PC-3 (cell line): ENCODE results near the gene FAM81B. TPM values are rescaled to one million over a fixed set of nuclear protein-coding genes. Genes with fewer than 3 reads are reported as not detected.

Experiments used
- ATAC-seq: fragments of 200-7000 bp; cut with Tn5 transposase; 2 replicates; pipeline ENCODE4 v1.9.1; 2020; ENCODE audit warnings: mild to moderate bottlenecking, moderate library complexity
- BruUV-seq: library from RNA; stranded (reverse); fragments of 400-500 nt; replicated peaks from 2 replicates; lab custom pipeline; 2021; lab: Mats Ljungman, UMichigan
- CTCF ChIA-PET: fragments of 300-600 bp; sonication (Branson Sonifier 250); formaldehyde crosslinking; loops from one replicate; lab custom pipeline; 2022; ENCODE audit warnings: antibody characterized with exemption; lab: Charles Lee
- POLR2A ChIA-PET: fragments of 300-600 bp; sonication (Branson Sonifier 250); formaldehyde crosslinking; loops from one replicate; lab custom pipeline; 2022; ENCODE audit warnings: antibody characterized with exemption; ENCODE audit not compliant: unreplicated experiment; lab: Charles Lee
- DNase-seq: peaks from one replicate; pipeline ENCODE4 v3.0.0-alpha.2; 2015
- H2AFZ ChIP-seq: fragments of 300-600 bp; sonication (generic); 2 replicates; pipeline ENCODE4 v1.6.0; 2016; ENCODE audit warnings: antibody characterized with exemption, low read length
- H3F3A ChIP-seq: fragments of 300-600 bp; sonication (generic); one replicate; pipeline ENCODE4 v1.6.0; 2017; ENCODE audit warnings: antibody characterized with exemption, low read length, control low read depth, mild to moderate bottlenecking; ENCODE audit not compliant: unreplicated experiment
- H3K27ac ChIP-seq: fragments of 300-600 bp; sonication (generic); 2 replicates; pipeline ENCODE4 v1.5.1; 2016; ENCODE audit warnings: mild to moderate bottlenecking, low read length
- H3K27me3 ChIP-seq: fragments of 300-600 bp; sonication (generic); 2 replicates; pipeline ENCODE4 v1.6.1; 2016; ENCODE audit warnings: low read length, mixed read lengths
- H3K36me3 ChIP-seq: fragments of 300-600 bp; sonication (generic); 2 replicates; pipeline ENCODE4 v1.6.1; 2016; ENCODE audit warnings: low read depth, mixed run types, low read length, mixed read lengths
- H3K4me1 ChIP-seq: fragments of 300-600 bp; sonication (generic); 2 replicates; pipeline ENCODE4 v1.5.1; 2016; ENCODE audit warnings: low read length; ENCODE audit not compliant: insufficient read depth
- H3K4me2 ChIP-seq: fragments of 300-600 bp; sonication (generic); 2 replicates; pipeline ENCODE4 v1.6.0; 2016; ENCODE audit warnings: low read length
- H3K4me3 ChIP-seq: fragments of 300-600 bp; sonication (generic); 2 replicates; pipeline ENCODE4 v1.5.1; 2016; ENCODE audit warnings: mild to moderate bottlenecking, low read length, mixed read lengths
- H3K79me2 ChIP-seq: fragments of 300-600 bp; sonication (generic); 2 replicates; pipeline ENCODE4 v1.6.1; 2017; ENCODE audit warnings: low read length, mixed read lengths
- H3K9ac ChIP-seq: fragments of 300-600 bp; sonication (generic); 2 replicates; pipeline ENCODE4 v1.6.0; 2016; ENCODE audit warnings: mild to moderate bottlenecking, low read length
- H3K9me2 ChIP-seq: fragments of 300-600 bp; sonication (generic); replicated peaks from 2 replicates; pipeline ENCODE4 v1.6.1; 2016; ENCODE audit warnings: mixed run types, low read length, mixed read lengths
- H3K9me3 ChIP-seq: fragments of 300-600 bp; sonication (generic); 2 replicates; pipeline ENCODE4 v1.6.1; 2016; ENCODE audit warnings: low read length, mixed read lengths
- H4K20me1 ChIP-seq: fragments of 300-600 bp; sonication (generic); 2 replicates; pipeline ENCODE4 v1.6.1; 2016; ENCODE audit warnings: low read length, mixed read lengths
- CTCF ChIP-seq: fragments of 300-600 bp; sonication (generic); conservative IDR thresholded peaks from 2 replicates; pipeline ENCODE4 v1.5.1; 2017; ENCODE audit warnings: antibody characterized with exemption, low read depth, mild to moderate bottlenecking, low read length
- EZH2 ChIP-seq: fragments of 300-600 bp; sonication (generic); IDR thresholded peaks from one replicate; pipeline ENCODE4 v1.6.1; 2017; ENCODE audit warnings: antibody characterized with exemption, mild to moderate bottlenecking, low read length; ENCODE audit not compliant: unreplicated experiment
- EZH2phosphoT487 ChIP-seq: fragments of 300-600 bp; sonication (generic); IDR thresholded peaks from 2 replicates; pipeline ENCODE4 v1.6.1; 2018; ENCODE audit warnings: mild to moderate bottlenecking, antibody characterized with exemption, low read length, borderline replicate concordance
- intact Hi-C: fragments of 100-400 bp; cut with micrococcal nuclease; formaldehyde crosslinking; loops from 2 replicates; pipeline ENCODE4 v1.9.0; 2023
- total RNA-seq: library from RNA; depleted of rRNA; stranded (reverse); fragments of >200 nt; gene quantifications from 2 replicates; pipeline ENCODE4 v1.2.3, GENCODE V29; 2014

Gene FAM81B
- total RNA-seq, 1 experiment from 2014 or later = not detected

DNA sequence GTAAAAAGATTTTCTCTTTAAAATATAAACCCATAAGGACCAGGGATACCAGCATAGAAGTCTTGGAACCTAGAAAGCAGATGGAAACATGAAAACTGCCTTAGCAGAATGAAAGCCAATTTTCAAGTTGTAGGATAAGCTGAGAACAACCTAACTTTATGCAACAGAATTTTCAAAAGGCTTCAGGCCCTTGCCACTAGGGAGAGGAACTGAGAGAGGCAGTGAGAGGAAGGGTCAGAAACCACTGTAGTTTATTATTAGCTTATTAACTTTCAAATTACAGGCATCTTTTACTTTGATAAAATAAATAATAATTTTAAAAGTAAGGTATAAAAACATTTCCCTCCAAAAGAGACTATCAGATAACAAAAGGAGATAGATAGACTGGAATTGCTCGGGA lies 33.4 kb downstream of the FAM81B start:
- TF ChIP-seq EZH2phosphoT487 (no peak), EZH2 (no peak), CTCF (no peak)
- intact Hi-C loops = no loop called here
- ATAC-seq = no peak
- no peak overlapping the region for H3K4me2 ChIP-seq
- no TSS peak for BruUV-seq
- H4K20me1 ChIP-seq = no peaks in the 10 kb centered on the region
- H3K79me2 ChIP-seq = no peaks in the 10 kb centered on the region
- H2AFZ ChIP-seq = no peak overlapping the region
- no peaks in the 10 kb centered on the region for H3K9me3 ChIP-seq
- H3K9ac ChIP-seq = no peak overlapping the region
- H3F3A ChIP-seq = no peaks in the 10 kb centered on the region
- no peaks in the 10 kb centered on the region for H3K36me3 ChIP-seq
- no peaks in the 10 kb centered on the region for H3K27me3 ChIP-seq
- no peaks in the 10 kb centered on the region for H3K9me2 ChIP-seq
- H3K4me1 ChIP-seq = no peaks in the 10 kb centered on the region
- DNase-seq = no peak
- no peak overlapping the region for H3K27ac ChIP-seq
- no peak overlapping the region for H3K4me3 ChIP-seq
- ChIA-PET POLR2A (no interaction called here), CTCF (interaction anchor here (0.6 kb wide), 1 partner anchor 113 kb away, joined by 4 read pairs; no protein-coding TSS in a partner anchor)

- H3K9me3 ChIP-seq = no peaks in the 10 kb centered on the region
- H3F3A ChIP-seq = no peaks in the 10 kb centered on the region
- no peak overlapping the region for H3K4me2 ChIP-seq
- H3K4me3 ChIP-seq = no peak overlapping the region
- intact Hi-C loops = no loop called here
- no peak overlapping the region for H2AFZ ChIP-seq
- H3K9me2 ChIP-seq = no peaks in the 10 kb centered on the region
- no peak overlapping the region for H3K27ac ChIP-seq
- CTCF ChIA-PET = no interaction called here
- no peaks in the 10 kb centered on the region for H4K20me1 ChIP-seq
- no peak for TF ChIP-seq CTCF
- TF ChIP-seq EZH2phosphoT487 = no peak
- TF ChIP-seq EZH2 = no peak
- H3K36me3 ChIP-seq = no peaks in the 10 kb centered on the region
- H3K9ac ChIP-seq = no peak overlapping the region
- no peaks in the 10 kb centered on the region for H3K27me3 ChIP-seq
- no peaks in the 10 kb centered on the region for H3K79me2 ChIP-seq
- POLR2A ChIA-PET = no interaction called here
- DNase-seq (no peak), ATAC-seq (no peak)
- H3K4me1 ChIP-seq = no peaks in the 10 kb centered on the region
- no TSS peak for BruUV-seq
Measured at GRCh38 chr5:95426227-95426626, 35.1 kb downstream of the FAM81B start.

GRCh38 chr5:95432779-95433178 lies 41.6 kb downstream of the FAM81B start:
- ChIA-PET CTCF (no interaction called here), POLR2A (no interaction called here)
- H3K9ac ChIP-seq = no peak overlapping the region
- H3K4me1 ChIP-seq = no peaks in the 10 kb centered on the region
- ATAC-seq = no peak
- H3K9me2 ChIP-seq = no peaks in the 10 kb centered on the region
- H3K27ac ChIP-seq = no peak overlapping the region
- intact Hi-C loops = no loop called here
- H2AFZ ChIP-seq = no peak overlapping the region
- H3K36me3 ChIP-seq = no peaks in the 10 kb centered on the region
- no peak overlapping the region for H3K4me3 ChIP-seq
- no peaks in the 10 kb centered on the region for H3K9me3 ChIP-seq
- BruUV-seq = no TSS peak
- TF ChIP-seq EZH2phosphoT487 (no peak), CTCF (no peak), EZH2 (no peak)
- H3F3A ChIP-seq = no peaks in the 10 kb centered on the region
- DNase-seq = no peak
- H3K27me3 ChIP-seq = no peaks in the 10 kb centered on the region
- no peaks in the 10 kb centered on the region for H3K79me2 ChIP-seq
- H4K20me1 ChIP-seq = no peaks in the 10 kb centered on the region
- H3K4me2 ChIP-seq = no peak overlapping the region
